Right atrium auricular region (tissue), 2 donors: Measurements from ENCODE around the gene C2CD2L. TPM values are rescaled to one million over a fixed set of nuclear protein-coding genes. Genes with fewer than 3 reads are reported as not detected.
A peak's percentile ranks its signal among the peaks of the same experiment; 100 is the strongest.

Experiments used
- DNase-seq: peaks from one replicate; pipeline ENCODE4 v3.0.0-alpha.2; 2019; ENCODE audit warnings: low spot score
- H3K27ac ChIP-seq, 2 donors: fragments of 200-600 bp; sonication (generic); 1 replicate in 1 of 2; 2 replicates in 1 of 2; pipeline ENCODE4 v1.5.1; 2016 to 2019
- H3K27me3 ChIP-seq, 2 donors: fragments of 200-600 bp; sonication (generic); one replicate each; pipeline versions ENCODE4 v1.5.1 to v1.6.0; 2017 to 2019
- H3K36me3 ChIP-seq: fragments of 200-600 bp; sonication (generic); one replicate; pipeline ENCODE4 v1.5.1; 2016
- H3K4me1 ChIP-seq, 2 donors: fragments of 200-600 bp; sonication (generic); one replicate each; pipeline versions ENCODE4 v1.5.1 to v1.6.0; 2017 to 2019
- H3K4me3 ChIP-seq, 2 donors: fragments of 200-600 bp; sonication (generic); 1 replicate in 1 of 2; 2 replicates in 1 of 2; pipeline ENCODE4 v1.5.1; 2017 to 2019; ENCODE audit warnings: mild to moderate bottlenecking in 1 of 2, moderate library complexity in 1 of 2
- H3K9me3 ChIP-seq, 2 donors: fragments of 200-600 bp; sonication (generic); one replicate each; pipeline ENCODE4 v1.5.1; 2019
- CTCF ChIP-seq, 2 donors: fragments of 200-600 bp; sonication (generic); IDR thresholded peaks; one replicate each; pipeline ENCODE4 v1.5.1; 2019; ENCODE audit warnings: antibody characterized with exemption in 2 of 2
- total RNA-seq, 2 donors: library from RNA; depleted of rRNA; stranded (reverse); fragments of >200 nt; gene quantifications; one replicate each; pipeline ENCODE4 v1.1.0, GENCODE V29; 2016

The C2CD2L gene
- total RNA-seq, 2 donors from 2014 or later, result 10.0 to 14.2 TPM

GRCh38 chr11:119091966-119092879, 14.9 kb upstream of the C2CD2L start:
- no peaks in the 10 kb centered on the region for H3K27me3 ChIP-seq
- no peaks in the 10 kb centered on the region for H3K9me3 ChIP-seq
- peaks cover 0 to 26% of the 10 kb centered on the region in 2 donors for H3K4me1 ChIP-seq
- TF ChIP-seq CTCF (IDR thresholded peaks at IDR 0.05), result no peak
- H3K27ac ChIP-seq, result no peak overlapping the region
- no peak overlapping the region for H3K4me3 ChIP-seq
- peaks cover 14% of the 10 kb centered on the region for H3K36me3 ChIP-seq
- DNase-seq, result no peak

GRCh38 chr11:119092880-119093842, 14.0 kb upstream of the C2CD2L start:
- no peak for DNase-seq
- Histone ChIP-seq H3K4me3 (peak overlapping the region; percentile 70 to 76), H3K9me3 (no peaks in the 10 kb centered on the region), H3K36me3 (peaks cover 23% of the 10 kb centered on the region), H3K27me3 (no peaks in the 10 kb centered on the region), H3K4me1 (peaks cover 0 to 26% of the 10 kb centered on the region in 2 donors), H3K27ac (peak overlapping the region in 1 of 2 donors; percentile 94)
- no peak for TF ChIP-seq CTCF (IDR thresholded peaks at IDR 0.05)

- peak overlapping the region; percentile 90 to 94 for H3K27ac ChIP-seq
- H3K36me3 ChIP-seq, result peaks cover 23% of the 10 kb centered on the region
- H3K4me3 ChIP-seq, result peak overlapping the region; percentile 70 to 76
- DNase-seq, result no peak
- peaks cover 0 to 26% of the 10 kb centered on the region in 2 donors for H3K4me1 ChIP-seq
- TF ChIP-seq CTCF (IDR thresholded peaks at IDR 0.05), result no peak
- H3K27me3 ChIP-seq, result no peaks in the 10 kb centered on the region
- no peaks in the 10 kb centered on the region for H3K9me3 ChIP-seq
Observed at GRCh38 chr11:119093942-119094815, 13.0 kb upstream of the C2CD2L start.

- Histone ChIP-seq H3K36me3 (peaks cover 23% of the 10 kb centered on the region), H3K4me3 (peak overlapping the region; percentile 70 to 76), H3K9me3 (no peaks in the 10 kb centered on the region), H3K27ac (peak overlapping the region; percentile 90 to 94), H3K27me3 (no peaks in the 10 kb centered on the region), H3K4me1 (peaks cover 0 to 26% of the 10 kb centered on the region in 2 donors)
- TF ChIP-seq CTCF (IDR thresholded peaks at IDR 0.05), result peak; percentile 60 to 89
- peak; percentile 83 for DNase-seq
Observed at GRCh38 chr11:119094816-119095065, 12.4 kb upstream of the C2CD2L start.
